KG1 (cell line): Measurements from ENCODE around the gene PRKCSH.
"Not testable (repeated sequence)": the region's sequence is repeated elsewhere in the genome, so short reads cannot be mapped to it uniquely, and the experiment has no call there.

ENCODE experiments used
- DNase-seq: peaks from one replicate; lab custom pipeline; 2025; lab: John Stamatoyannopoulos, UW

PRKCSH gene, protein sequence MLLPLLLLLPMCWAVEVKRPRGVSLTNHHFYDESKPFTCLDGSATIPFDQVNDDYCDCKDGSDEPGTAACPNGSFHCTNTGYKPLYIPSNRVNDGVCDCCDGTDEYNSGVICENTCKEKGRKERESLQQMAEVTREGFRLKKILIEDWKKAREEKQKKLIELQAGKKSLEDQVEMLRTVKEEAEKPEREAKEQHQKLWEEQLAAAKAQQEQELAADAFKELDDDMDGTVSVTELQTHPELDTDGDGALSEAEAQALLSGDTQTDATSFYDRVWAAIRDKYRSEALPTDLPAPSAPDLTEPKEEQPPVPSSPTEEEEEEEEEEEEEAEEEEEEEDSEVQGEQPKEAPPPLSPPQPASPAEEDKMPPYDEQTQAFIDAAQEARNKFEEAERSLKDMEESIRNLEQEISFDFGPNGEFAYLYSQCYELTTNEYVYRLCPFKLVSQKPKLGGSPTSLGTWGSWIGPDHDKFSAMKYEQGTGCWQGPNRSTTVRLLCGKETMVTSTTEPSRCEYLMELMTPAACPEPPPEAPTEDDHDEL

DNA sequence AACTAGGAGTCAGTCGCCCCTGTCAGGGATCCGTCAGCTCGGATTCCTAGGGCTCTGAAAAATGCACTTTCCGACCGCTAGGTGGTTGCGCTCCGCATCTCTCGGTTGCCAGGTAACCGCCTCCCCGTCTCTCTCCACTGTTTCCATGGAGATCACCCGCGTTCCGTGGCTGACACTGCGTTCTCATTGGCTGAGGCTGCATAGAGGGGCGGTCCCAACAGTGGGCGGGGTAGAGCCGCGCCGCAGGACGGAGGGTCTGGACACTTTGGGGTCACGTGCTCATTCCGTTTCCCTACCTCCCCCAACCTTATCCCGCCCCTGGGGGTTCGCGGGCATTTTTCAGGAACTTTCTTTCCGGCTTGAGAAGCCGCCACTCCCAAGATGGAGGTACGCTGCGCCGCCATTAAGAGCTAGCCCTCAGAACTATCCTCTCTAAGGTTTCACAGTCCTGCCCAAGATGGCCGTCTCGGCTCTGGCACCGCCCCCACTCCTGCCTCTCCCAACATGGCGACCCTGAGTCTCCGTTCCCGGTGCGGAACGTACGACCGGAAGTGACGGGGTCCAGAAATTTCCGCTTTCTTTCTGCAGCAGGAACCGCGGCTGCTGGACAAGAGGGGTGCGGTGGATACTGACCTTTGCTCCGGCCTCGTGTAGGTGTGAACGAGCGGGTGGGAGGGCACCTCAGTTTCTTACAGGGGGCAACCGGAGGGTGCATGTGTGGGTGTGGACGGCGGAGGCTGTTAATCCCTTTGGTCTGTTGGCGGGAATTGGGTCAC, at the start of gene PRKCSH, which contains the start of gene ODAD3:
TSS of gene PRKCSH (plus strand) at position 579 of the 776 bp plus-strand sequence. CDS start 483 bp downstream, outside the sequence.
TSS of gene ODAD3 (minus strand) at position 65 of the 776 bp plus-strand sequence. CDS start 105 bp downstream, outside the sequence.
- peak; percentile 97 for DNase-seq

DNA sequence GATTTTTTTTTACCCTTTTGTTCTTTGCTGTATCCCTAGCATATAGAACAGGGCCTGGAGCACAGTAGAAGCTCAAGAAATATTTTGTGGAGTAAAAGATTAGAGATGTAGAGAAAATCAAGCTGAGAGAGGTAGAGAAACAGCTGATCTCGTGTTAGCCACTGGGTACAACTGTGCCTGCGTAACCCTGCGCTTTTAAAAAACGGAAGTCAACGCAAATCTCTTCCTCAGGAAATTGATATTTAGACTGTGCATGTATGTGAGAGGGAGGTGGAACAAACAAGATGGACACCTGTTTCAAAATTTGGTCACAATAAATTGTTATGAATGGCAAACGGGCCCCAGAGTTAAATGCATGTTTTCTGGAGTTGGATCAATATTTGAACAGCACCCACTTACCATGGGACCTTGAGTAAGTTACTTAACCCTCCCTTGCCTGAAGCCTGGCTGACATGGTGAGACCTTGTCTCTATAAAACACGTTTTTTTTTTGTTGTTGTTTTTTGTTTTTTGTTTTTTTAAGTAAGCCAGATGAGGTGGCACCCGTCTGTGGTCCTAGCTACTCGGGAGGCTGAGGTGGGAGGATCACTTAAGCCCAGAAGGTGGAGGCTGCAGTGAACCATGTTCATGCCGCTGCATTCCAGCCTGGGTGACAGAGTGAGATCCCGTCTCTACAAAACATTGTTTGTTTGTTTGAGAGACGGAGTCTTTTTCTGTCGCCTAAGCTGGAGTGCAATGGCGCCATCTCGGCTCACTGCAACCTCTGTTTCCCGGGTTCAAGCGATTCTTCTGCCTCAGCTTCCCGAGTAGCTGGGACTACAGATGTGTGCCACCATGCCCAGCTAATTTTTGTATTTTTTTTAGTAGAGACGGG, 48.0 kb upstream of the PRKCSH start:
- peak; percentile 15 for DNase-seq

DNA sequence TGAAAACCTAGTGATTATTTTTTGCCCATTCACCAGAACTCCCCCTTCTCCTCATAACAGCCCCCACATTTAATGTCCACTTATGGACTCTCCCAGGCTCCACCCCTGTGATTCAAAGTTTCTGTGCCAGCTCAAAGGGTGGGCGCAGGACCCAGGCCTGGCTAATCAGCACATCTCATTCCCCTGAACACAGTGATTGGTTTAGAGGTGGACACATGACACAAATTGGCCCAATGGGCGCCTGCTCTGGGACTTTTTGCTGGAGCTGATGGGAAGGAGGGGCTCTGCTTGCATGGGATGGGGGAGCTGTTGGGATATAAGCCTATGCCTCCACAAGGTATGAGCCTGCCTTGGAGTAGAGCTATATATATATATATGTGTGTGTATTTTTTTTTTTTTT, 45.1 kb upstream of the PRKCSH start:
- DNase-seq = no peak

DNA sequence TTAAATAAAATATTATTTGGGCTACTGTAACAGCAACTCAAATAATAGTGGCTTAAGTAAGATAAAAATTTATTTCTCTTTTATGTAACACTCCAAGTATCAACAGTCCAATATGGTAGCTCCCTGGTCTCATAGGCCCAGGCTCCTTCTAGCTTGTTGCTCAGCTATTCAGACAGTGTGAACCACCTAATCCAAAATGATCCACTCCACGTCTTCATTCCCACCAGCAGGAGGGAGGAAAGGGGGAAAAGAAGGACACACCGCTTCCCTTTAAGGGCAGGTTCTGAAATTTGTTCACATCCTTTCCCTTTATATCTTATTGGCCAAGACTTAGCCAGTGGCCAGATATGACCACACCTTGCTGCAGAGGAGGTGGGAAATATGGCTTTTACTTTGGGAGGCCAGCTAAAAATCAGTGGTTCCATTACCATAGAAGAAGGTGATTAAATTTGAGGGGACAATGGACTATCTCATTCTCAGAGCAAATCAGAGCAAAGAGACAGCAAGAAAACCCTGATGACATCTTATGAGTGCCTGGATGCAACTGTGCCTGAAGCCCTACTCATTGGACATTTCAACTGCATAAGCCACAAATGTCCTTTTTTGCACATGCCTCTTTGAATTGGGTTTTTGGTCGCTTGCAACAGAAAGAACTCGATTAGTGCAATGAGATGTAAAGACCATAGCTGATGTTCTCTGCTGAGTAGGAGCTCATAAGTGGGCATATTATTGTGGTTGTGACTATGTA, 44.3 kb upstream of the PRKCSH start:
- no peak for DNase-seq

DNA sequence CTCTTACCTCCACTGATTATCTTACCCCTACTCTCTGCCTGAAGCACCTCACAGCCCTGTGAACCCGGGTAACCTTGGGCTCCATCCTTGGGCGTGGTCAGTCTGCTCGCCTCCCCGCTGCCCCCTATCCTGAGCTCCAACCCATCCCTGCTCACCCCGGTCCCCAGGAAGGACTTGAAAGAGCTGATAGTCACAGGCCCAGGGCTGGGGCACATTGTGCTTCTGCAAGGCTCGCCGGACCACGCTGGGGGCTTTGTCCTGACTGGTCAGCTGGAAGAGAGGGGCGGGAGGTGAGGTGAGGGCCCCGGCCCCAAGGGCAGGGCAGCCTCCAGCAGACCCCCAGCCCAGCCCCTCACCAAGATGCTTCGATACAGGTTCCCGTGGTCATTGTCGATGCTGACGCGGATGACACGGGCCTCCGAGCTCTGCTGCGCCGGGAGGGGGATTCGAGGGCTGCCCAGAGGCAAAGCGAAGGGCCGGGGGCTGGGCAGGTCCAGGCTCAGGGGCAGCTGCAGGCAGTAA, 38.3 kb upstream of the PRKCSH start:
- no peak for DNase-seq

DNA sequence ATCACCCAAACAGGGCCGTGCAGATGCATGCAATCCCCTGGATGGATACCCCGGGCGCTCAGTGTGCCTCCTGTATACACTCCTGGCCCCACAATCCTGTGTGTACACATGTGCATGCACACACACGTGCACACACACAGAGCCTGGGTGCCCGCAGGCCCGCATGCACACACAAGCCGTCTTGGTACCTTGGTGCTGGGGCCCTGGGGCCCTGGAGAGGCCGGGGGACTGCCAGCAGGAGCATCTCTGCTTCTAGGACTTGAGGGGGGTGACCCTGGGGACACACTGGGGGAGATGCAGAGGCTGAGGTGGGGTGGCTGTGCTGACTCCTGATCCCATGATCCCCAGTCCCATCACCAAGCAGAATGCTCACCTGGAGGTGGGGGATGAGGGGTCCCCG, 35.8 kb upstream of the PRKCSH start:
- no peak for DNase-seq

DNA sequence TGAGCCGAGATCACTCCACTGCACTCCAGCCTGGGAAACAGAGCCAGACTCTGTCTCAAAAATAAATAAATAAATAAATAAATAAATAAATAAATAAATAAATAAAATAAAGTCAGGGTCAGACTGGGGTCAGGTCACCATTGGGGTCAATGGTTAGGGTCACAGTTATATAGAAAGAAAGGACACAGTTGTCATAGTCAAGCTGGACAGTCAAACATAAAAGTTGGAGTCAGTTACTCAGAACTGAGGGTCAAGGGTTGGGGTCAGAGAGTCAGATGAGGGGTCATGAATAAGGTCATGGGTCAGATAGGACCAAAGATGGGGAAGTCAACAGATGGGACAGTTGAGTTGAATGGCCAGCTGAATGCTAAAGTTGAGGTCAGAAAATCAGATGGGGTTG, 34.6 kb upstream of the PRKCSH start:
- no peak for DNase-seq

DNA sequence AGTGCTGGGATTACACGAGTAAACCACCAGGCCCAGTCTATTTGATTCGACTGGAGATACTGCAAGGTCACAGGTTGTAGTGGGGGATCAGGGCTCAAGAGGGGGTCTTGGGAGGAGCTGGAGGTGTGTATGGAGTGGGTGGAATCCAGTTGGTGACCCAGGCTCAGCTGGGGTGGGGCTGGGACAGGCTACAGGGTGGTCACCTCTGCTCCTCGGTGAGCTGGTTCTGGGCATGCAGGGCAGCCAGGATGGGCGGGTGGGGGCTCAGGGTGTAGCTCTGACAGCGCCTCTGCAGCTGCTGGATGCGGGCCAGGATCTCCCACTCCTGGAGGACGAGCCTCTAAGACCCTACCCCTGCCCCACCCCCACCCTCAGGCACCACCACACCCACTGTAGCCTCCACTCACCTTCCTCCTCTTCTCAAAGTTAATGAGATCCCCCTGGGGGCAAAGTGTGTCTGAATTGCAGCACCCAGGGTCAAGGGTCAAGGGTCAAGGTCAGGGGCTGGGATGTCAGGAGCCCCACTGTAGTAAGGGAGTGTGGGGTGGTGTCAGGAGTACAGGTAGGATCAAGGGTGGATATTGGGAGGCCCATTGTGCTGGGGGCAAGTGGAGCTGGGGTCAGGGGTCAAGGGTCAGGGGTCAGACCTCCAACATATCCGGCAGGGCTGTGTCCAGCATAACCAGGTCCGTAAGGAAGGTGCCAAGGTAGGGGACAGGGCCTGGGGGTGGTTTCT, 33.5 kb upstream of the PRKCSH start:
- DNase-seq = no peak

DNA sequence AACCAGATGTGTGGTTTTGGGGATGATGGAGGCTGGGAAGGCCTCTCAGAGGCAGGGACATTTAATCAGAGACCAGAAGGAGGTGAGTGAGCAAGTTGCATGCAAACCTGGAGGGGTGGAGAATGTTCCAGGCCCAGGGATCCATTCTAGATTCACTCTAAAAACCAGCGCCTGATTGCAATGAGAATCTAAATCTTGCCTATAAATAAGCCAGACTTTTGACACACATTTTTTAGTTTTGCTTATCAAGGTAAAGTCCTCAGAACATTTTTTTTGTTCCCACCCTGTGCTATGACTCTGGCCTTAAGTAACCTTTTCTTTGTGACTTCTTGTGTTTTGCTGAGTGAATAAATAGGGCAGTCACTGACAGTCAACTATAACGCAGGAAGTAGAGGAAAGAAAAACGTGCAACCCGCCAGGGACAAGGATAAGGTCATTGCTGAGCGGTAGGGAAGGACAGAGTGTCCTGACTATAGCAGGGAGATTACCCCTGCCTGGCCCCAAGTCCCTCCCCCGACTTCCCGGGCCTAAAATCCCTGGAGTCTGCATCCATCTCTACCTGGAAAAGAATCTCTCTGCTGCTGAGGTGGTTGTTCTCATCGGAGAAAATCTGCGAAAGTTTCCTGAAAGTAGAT, 30.7 kb upstream of the PRKCSH start:
- no peak for DNase-seq

DNA sequence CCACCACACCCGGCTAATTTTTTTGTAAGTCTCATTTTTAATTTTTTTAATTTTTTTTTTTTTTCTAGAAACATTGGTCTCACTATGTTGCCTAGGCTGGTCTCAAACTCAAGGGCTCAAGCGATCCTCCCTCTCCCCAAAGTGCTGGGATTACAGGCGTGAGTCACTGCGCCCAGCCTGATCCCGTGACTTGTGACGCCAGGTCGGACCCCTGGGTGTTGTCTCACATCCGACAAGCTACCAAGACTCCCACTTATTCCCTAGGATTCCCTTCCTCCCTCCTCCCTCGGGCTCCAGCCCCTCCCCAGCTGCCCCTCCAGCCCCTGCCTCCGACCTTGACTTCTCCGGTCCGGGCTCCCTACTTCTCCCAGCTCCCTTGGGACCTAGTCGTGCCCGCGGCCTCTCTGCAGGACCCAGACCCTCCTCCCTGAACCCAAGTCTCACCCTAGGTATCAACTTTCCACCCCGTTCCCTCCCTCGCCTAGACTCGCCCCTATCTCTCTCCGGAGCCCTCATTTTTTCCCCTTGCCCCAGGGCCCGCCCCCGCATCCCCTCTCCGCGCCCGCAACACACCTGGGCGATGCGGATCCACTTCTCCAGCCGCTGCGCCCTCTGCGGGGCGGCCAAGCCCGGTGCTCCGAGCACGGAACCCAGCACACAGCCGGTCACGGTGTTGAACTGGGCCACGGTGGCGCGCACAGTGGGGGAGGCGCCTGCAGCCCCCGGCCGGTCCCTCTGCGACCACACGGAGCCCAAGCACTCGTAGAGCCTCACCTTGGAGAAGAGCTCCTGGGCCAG, 29.4 kb upstream of the PRKCSH start:
- no peak for DNase-seq

DNA sequence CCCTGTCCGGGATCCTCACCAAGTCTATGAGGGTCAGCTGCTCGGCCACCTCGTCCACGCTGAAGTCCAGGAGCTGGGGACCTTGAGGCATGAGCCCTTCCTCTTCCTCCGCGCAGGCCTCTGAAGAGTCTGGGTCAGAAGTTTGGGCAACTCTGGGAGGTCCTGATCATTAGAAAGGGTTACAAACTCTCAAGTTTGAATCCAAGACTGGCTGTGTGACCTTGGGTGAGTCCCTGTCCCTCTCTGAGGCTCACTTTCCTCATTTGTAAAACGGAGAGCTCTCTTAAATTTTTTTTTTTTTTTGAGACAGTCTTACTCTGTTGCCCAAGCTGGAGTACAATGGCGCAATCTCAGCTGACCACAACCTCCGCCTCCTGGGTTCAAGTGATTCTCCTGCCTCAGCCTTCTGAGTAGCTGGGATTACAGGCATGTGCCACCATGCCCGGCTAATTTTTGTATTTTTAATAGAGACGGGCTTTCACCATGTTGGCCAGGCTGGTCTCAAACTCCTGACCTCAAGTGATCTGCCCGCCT, 28.7 kb upstream of the PRKCSH start:
- not testable (repeated sequence) for DNase-seq

DNA sequence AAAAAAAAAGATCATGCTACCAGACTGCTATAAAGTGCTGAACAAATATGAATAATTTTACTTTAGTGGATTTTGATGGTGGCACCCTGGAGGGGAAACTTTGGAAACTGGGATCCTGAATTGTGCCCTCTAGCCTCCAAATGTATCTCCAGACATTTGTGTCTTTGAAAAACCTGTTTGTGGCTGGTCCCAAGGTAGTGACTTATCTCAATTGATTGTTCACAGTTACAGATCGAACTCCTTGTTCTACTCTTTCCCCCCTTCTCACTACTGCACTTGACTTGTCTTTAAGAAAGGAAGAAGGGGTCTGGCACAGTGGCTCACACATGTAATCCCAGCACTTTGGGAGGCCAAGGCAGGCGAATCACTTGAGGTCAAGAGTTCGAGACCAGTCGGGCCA, 26.8 kb upstream of the PRKCSH start:
- no peak for DNase-seq

DNA sequence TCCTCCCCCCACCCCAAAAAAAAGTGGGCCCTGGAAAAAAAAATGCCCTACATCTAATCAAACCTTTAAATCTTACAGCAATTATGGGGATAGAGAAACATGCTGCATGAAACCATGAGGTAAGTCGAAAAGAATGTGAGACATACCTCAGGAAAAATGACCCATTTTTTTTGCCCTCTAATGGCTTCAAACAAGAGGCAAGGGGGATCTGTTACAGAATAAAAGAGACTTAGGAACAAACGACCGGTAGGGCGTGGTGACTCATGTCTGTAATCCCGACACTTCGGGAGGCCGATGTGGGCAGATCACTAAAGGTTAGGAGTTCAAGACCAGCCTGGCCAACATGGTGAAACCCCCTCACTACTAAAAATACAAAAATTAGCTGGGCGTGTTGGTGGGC, 24.8 kb upstream of the PRKCSH start:
- DNase-seq = no peak

DNA sequence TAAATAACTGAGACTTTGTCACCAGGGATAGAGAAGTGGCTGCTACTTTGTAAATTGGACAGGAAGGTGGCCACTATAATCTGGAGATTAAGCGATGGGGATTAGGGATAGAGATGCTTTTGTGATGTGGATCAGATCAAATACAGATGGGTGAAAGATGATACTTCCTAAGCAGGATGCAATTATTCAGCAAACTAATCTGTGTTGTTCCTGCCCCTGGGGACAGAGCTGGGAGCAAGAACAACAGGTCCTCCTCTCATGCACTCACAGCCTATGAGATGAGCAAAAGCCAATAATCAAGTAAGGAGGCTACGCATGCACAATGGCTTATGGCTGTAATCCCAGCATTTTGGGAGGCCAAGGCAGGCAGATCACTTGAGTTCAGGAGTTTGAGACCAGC, 20.9 kb upstream of the PRKCSH start:
- no peak for DNase-seq

DNA sequence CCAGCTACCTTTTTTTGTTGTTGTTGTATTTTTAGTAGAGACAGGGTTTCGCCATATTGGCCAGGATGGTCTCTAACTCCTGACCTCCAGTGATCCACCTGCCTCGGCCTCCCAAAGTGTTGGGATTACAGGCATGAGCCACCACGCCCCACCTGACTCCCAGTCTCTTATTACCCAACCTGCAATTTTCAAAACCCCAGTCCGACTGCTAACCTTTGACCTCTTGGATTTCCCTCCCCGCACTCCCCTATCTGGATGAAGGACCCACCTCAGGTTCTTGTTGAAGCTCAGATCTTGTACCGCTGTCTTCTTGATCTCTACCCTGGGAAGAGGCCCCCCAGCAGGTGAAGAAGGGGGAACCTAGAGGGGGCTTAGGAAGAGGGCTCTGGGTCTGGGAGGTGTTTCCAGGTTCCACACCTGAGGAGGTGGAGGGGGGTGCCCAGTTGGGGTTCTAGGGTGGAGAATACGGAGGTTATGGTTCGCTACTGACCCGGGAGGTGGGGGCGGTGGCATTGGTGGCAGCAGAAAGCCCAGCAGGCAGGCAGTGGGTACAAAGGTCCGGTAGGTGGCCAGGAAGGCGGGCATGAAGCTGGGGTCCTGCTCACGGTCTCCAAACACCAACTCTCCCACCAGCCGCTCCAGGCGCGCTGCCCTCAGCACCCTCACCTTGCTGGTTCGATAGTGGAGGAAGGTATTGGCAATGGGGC, 18.9 kb upstream of the PRKCSH start:
- DNase-seq = no peak

DNA sequence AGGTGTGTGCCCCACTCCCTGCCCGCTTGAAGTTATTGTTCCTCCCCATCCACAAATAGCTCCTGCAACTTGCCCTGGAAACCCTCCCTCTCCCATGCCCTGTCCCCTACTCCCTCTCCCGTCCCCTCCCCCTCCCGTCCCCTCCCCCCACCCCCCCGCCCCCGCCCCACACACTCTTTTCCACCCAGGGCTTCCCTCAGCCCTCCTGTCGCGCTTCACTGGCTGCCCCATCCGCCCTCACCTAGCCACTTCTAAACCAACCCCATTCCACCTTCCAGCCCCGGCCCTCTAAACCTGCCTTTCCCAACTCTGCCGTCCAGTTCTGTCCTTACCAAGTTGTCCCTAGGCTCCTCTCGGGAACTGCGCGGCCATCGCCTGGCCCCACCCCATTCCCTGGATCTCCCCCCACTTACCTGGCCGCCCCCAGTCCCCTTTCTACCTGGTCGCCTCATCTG, 17.3 kb upstream of the PRKCSH start:
- no peak for DNase-seq

DNA sequence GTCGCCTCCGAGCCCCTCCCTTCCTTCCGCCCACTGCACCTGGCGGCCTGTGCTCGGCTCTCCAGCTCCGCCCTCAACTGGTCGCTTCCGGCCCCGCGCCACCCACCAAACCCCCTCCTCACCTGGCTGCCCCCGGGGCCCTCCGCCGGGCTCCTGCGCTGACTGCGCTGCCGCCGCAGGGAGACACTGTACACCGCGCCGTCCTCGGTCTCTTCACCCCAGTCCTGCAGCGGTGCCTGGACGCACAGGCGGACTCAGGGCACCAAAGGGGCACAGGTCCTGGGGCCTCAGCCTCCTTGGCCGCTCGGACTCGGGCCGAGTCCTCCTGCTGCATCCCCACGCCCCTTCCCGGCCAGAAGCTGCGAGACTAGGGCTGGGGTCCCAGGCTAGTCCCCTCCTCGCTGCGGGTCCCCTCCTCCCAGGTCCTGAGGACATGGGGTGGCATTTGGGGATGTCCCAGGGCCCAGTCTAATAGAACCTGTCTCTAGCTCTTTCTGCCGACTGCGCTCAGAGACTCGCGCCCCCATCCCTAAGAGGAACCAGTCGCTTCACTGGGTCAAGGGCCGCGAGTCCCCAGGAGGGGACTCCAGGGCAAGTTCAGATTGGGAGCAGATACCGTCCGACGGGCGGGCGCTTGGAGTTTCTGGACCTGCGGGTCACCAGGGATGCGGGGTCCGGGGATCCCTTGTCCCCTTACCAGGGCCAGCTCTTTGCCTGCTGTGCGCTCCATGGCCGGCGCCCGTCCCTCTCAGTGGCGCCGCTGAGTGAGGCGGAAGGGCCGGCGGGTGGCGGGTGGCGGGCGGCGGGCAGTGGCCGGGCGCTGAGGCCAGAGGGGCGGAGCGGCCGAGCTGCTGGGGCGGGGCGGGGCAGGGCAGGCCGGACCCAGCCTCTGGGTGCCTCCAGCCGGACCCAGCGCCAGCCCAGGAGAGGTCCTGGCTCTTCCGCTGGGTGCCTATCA, 16.6 kb upstream of the PRKCSH start, which contains the start of gene RGL3:
TSS of gene RGL3 (minus strand) at position 766 of the 958 bp plus-strand sequence. CDS start at position 730, 36 bp downstream.
- DNase-seq = no peak
